Chondrocyte (in vitro differentiated cells): Measurements from ENCODE around the gene PPP1R13L. TPM values are rescaled to one million over a fixed set of nuclear protein-coding genes. Genes with fewer than 3 reads are reported as not detected.
"Not testable (repeated sequence)": the region's sequence is repeated elsewhere in the genome, so short reads cannot be mapped to it uniquely, and the experiment has no call there.

ENCODE experiments used
- DNase-seq: peaks from one replicate; pipeline ENCODE4 v3.0.0; 2021; ENCODE audit warnings: mixed read lengths, low spot score
- H3K27ac Mint-ChIP-seq: one replicate; pipeline ENCODE4 v1.8.0; 2021; ENCODE audit warnings: mild to moderate bottlenecking, moderate library complexity, mixed read lengths; ENCODE audit not compliant: unreplicated experiment
- H3K27me3 Mint-ChIP-seq: 2 replicates; pipeline ENCODE4 v1.8.0; 2021; ENCODE audit warnings: low read depth, mixed read lengths
- H3K36me3 Mint-ChIP-seq: 2 replicates; pipeline ENCODE4 v1.8.0; 2021; ENCODE audit warnings: low read depth, mixed read lengths
- H3K4me1 Mint-ChIP-seq: 2 replicates; pipeline ENCODE4 v1.8.0; 2021; ENCODE audit warnings: low read depth, mild to moderate bottlenecking, mixed read lengths
- H3K4me3 Mint-ChIP-seq: one replicate; pipeline ENCODE4 v1.8.0; 2021; ENCODE audit warnings: mild to moderate bottlenecking, moderate library complexity, mixed read lengths; ENCODE audit not compliant: unreplicated experiment
- H3K9me3 Mint-ChIP-seq: 2 replicates; pipeline ENCODE4 v1.8.0; 2021; ENCODE audit warnings: low read depth, mixed read lengths
- total RNA-seq: library from RNA; stranded (reverse); gene quantifications from 3 replicates; pipeline ENCODE4 v1.2.1, GENCODE V29; 2021
- TF ChIP-seq, protein P1 (sequence below): fragments of 200-600 bp; sonication (generic); IDR thresholded peaks from 2 replicates; pipeline ENCODE4 v1.5.0; 2021; ENCODE audit warnings: antibody characterized with exemption, mild to moderate bottlenecking, moderate library complexity

PPP1R13L gene
- total RNA-seq, 1 donor from 2014 or later: 111 TPM

DNA sequence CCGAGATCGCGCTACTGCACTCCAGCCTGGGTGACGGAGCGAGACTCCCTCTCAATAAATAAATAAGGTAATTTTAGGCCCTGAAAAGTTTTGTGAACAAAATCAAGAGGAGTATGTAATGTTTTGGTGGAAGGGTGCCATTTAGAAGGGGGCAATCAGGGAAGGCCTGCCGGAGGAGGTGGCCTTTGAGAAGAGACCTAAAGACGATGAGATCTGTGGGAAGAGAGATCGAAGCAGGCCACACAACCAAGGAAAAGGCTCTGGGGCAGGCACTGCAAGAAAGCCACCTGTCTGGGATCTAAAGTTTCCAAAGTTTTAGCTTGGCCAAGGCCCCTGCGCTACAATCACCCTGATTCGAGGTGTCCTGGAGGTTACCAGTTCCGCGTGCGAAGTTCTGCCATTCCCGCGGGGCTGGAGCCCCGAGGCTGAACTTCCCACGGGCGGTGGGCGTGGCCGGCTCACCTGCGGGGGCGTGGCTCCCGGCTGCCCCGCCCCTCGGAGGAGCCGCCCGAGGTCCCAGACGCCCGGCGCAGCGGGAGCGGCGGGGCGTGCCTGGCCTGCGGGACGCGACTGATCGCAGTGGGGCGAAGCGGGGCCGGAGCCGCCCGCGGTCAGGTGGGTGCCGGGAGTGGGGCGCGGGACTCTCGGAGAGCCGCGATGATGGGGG, 64.5 kb downstream of the PPP1R13L start, which contains the start of gene KLC3:
Gene KLC3, plus strand, starts transcription at position 519 of the 667 bp plus-strand sequence. CDS start 4,792 bp downstream, outside the sequence.
- no peak for DNase-seq
- Mint-ChIP-seq H3K4me3 (peak within 1 kb of the TSS; percentile 25), H3K27me3 (peaks cover 5% of the 10 kb centered on the region), H3K4me1 (peaks cover 7% of the 10 kb centered on the region), H3K9me3 (no peaks in the 10 kb centered on the region), H3K27ac (no peak within 1 kb of the TSS), H3K36me3 (peaks cover 1% of the 10 kb centered on the region)
- TF ChIP-seq, protein P1, sequence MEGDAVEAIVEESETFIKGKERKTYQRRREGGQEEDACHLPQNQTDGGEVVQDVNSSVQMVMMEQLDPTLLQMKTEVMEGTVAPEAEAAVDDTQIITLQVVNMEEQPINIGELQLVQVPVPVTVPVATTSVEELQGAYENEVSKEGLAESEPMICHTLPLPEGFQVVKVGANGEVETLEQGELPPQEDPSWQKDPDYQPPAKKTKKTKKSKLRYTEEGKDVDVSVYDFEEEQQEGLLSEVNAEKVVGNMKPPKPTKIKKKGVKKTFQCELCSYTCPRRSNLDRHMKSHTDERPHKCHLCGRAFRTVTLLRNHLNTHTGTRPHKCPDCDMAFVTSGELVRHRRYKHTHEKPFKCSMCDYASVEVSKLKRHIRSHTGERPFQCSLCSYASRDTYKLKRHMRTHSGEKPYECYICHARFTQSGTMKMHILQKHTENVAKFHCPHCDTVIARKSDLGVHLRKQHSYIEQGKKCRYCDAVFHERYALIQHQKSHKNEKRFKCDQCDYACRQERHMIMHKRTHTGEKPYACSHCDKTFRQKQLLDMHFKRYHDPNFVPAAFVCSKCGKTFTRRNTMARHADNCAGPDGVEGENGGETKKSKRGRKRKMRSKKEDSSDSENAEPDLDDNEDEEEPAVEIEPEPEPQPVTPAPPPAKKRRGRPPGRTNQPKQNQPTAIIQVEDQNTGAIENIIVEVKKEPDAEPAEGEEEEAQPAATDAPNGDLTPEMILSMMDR: no peak

DNA sequence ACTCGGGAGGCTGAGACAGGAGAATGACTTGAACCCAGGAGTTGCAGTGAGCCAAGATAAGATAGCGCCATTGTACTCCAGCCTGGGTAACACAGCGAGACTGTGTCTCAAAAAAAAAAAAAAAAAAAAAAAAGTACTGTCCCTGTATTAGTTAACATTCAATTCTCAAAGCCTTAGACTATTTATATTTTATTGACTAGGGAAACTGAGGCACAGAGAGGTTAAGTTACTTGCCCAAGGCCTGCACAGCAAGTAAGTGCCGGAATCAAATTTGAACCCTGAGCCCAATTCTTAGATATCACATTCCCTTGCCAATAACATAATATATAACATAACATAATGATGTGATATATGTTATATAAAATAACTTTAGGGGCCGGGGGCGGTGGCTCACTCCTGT, 65.2 kb downstream of the PPP1R13L start:
- no peak for DNase-seq
- H3K4me3 Mint-ChIP-seq: no peak overlapping the region
- H3K4me1 Mint-ChIP-seq: peaks cover 7% of the 10 kb centered on the region
- H3K9me3 Mint-ChIP-seq: no peaks in the 10 kb centered on the region
- H3K36me3 Mint-ChIP-seq: peaks cover 1% of the 10 kb centered on the region
- TF ChIP-seq, protein P1: no peak
- H3K27ac Mint-ChIP-seq: no peak overlapping the region
- peaks cover 3% of the 10 kb centered on the region for H3K27me3 Mint-ChIP-seq

DNA sequence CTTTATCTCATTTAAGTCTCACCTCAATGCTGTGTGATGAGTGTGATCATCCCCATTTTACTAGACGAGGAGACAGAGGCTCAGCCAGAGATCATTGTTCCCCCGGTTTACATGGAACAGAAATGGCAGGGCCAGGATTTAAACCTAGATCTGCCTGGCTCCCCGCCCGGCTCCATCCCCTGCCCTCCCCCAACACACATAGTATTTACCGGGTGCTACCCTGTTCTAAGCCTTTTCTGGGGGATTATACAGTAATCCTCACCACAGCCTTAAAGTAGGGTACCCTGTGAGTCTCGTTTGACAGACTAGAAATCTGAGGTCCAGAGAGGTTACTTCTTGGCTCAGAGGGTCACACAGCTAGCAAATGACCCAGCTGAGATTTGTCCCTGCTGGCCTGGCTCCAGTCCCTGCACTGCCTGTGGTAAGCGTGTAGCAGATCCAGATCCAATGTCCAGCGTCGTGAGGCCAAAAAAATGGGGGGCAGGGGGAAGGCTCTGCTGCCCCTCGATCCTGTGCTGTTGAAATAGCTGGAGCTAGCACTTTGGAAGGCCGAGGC, 68.1 kb downstream of the PPP1R13L start:
- no peak for DNase-seq
- Mint-ChIP-seq H3K9me3 (no peaks in the 10 kb centered on the region), H3K27ac (no peak overlapping the region), H3K4me1 (peaks cover 7% of the 10 kb centered on the region), H3K36me3 (peaks cover 1% of the 10 kb centered on the region), H3K27me3 (peaks cover 3% of the 10 kb centered on the region), H3K4me3 (no peak overlapping the region)
- TF ChIP-seq, protein P1: no peak

DNA sequence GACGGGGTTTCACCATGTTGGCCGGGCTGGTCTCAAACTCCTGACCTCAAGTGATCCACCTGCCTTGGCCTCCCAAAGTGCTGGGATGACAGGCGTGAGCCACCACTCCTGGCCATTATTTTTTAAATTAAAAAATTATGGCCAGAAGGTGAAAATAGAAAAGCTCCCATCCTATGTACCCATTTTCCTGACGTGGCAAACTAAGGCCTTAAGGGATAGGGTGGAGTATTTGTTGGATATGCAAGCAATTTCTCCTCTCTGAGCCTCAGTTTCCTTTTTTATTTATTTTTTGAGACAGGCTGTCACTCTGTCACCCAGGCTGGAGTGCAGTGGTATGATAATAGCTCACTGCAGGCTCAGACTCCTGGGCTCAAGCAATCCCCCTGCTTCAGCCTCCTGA, 70.0 kb downstream of the PPP1R13L start:
- H3K4me1 Mint-ChIP-seq, H3K36me3 Mint-ChIP-seq, H3K4me3 Mint-ChIP-seq, DNase-seq, H3K27me3 Mint-ChIP-seq, H3K9me3 Mint-ChIP-seq, H3K27ac Mint-ChIP-seq: not testable (repeated sequence)

DNA sequence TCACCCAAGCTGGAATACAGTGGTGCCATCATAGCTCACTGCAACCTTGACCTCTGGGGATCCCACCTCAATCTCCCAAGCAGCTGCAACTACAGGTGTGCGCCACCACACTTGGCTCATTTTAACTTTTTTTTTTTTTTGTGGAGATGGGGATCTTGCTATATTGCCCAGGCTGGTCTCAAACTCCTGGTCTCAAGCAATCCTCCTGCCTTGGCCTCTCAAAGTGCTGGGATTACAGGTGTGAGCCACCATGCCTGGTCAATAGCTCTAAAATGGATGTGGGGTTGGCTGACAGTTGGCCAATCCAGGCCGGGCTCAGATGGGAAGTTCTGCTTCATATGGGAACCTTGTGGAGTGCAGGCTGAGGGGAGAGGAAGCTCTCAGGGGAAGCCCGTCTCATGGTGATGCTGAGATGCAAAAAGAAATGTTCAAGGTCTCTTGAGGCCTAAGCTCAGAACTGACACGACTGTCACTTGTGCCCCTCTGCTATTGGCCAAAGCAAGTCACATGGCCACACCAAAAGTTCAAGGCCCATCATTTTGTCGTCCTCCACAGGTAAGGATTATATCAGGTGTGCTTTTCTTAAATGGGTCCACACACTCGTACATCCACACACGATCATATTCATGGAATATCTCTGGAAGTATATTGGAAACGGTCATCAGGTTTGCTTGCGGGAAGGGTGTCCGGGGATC, 71.1 kb downstream of the PPP1R13L start:
- no peaks in the 10 kb centered on the region for H3K36me3 Mint-ChIP-seq
- TF ChIP-seq, protein P1: no peak
- DNase-seq: no peak
- H3K9me3 Mint-ChIP-seq: no peaks in the 10 kb centered on the region
- no peak overlapping the region for H3K27ac Mint-ChIP-seq
- no peaks in the 10 kb centered on the region for H3K27me3 Mint-ChIP-seq
- H3K4me1 Mint-ChIP-seq: peaks cover 3% of the 10 kb centered on the region
- H3K4me3 Mint-ChIP-seq: no peak overlapping the region
